AG04449 (cell line): ENCODE results near the gene NDST1.

Source experiments
- CTCF ChIA-PET: fragments of 350-600 bp; formaldehyde crosslinking; extraction: SDS; loops from one replicate; lab custom pipeline; 2021; ENCODE audit warnings: antibody characterized with exemption; lab: Yijun Ruan, JAX
- POLR2A ChIA-PET: fragments of 400-600, 350-600 bp; formaldehyde crosslinking; extraction: SDS; loops from one replicate; lab custom pipeline; 2020; ENCODE audit warnings: antibody characterized with exemption, inconsistent platforms; lab: Yijun Ruan, JAX
- DNase-seq: peaks from one replicate; pipeline ENCODE4 v3.0.0-alpha.2; 2010; ENCODE audit warnings: low read depth, low spot score
- H3K4me3 ChIP-seq: 2 replicates; pipeline ENCODE4 v1.5.1; 2011; ENCODE audit warnings: low read depth, mild to moderate bottlenecking, control low read depth, low read length
- TF ChIP-seq, protein P1 (sequence below): IDR thresholded peaks from one replicate; pipeline ENCODE4 v1.5.1; 2011; ENCODE audit warnings: mild to moderate bottlenecking, moderate library complexity, low read length, control low read depth, inconsistent platforms; ENCODE audit not compliant: insufficient read depth; ENCODE audit errors: missing control alignments

Gene NDST1

DNA sequence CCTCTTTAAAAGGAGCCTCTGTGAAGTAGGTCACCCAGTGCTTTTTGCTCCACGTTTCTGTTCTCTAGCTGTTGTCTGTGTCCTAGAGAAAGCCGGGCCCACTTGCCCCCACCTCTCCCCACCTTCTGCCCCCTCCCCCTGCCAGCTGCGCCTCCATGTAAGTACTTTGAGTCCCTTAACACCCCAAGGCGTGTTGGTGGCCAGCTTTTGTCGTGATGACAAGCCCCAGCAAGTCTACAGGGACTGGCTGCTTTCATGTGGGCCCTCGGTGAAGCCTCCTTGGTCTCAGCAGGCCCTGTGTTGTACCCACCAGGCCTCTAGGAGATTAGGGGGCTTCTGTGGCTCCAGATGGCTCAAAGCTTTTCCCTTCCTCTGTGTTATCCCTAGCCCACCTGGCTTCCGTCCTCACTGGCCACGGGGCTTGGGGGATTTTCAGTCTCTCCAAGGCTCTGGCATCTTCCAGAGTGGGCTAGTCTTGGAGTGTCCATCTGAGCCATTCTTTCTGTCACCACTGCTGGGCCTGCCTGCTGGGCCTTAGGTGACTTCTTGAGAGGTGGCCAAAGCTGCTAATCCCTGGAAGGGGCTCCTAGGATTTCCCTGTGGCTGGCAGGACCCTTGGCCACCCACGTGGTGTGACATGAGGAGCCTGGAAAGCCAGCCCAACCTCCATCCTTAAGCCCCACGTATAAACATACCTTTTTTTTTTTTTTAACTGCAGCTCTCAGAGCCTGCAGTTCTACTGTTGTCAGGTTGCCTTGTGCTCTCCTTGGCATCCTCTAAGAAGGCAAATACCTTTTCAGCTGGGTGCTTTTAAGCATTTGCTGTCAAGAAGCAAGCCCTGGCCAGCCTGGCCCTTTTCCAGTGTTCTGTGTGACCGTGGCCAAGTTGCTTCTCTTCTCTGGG, 1.1 kb upstream of the NDST1 start:
- TF ChIP-seq, protein P1, sequence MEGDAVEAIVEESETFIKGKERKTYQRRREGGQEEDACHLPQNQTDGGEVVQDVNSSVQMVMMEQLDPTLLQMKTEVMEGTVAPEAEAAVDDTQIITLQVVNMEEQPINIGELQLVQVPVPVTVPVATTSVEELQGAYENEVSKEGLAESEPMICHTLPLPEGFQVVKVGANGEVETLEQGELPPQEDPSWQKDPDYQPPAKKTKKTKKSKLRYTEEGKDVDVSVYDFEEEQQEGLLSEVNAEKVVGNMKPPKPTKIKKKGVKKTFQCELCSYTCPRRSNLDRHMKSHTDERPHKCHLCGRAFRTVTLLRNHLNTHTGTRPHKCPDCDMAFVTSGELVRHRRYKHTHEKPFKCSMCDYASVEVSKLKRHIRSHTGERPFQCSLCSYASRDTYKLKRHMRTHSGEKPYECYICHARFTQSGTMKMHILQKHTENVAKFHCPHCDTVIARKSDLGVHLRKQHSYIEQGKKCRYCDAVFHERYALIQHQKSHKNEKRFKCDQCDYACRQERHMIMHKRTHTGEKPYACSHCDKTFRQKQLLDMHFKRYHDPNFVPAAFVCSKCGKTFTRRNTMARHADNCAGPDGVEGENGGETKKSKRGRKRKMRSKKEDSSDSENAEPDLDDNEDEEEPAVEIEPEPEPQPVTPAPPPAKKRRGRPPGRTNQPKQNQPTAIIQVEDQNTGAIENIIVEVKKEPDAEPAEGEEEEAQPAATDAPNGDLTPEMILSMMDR = no peak
- ChIA-PET CTCF (interaction anchor here (0.6 to 2.7 kb wide), 4 partner anchors 9 to 47 kb away, joined by 4 to 11 read pairs (median 6); no protein-coding TSS in a partner anchor), POLR2A (interaction anchor here (0.6 to 0.7 kb wide), 3 partner anchors 9 to 57 kb away, joined by 3 to 4 read pairs (median 3); no protein-coding TSS in a partner anchor)
- no peak for DNase-seq
- H3K4me3 ChIP-seq = no peak overlapping the region

DNA sequence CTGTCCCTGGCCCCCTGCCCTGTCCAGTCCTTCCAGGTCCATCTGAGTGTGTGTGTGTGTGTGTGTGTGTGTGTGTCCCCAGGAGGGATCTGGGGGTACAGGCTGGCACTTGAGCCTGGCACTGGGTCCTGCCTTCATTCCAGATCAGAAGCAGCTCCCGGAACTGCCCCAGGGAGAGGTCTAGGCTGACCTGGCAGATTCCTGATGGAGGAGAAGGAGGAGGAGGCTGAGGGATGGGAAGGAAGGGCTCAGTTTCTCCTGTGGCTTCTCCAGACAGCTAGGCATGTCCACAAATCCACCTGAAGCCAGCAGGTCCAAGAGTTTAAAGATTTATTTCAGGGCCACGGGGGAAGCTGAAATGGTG, 328 bp downstream of the NDST1 start:
- TF ChIP-seq, protein P1 = no peak
- H3K4me3 ChIP-seq = no peak overlapping the region
- DNase-seq = no peak
- ChIA-PET CTCF (interaction anchor here (1.0 to 2.4 kb wide), 4 partner anchors 8 to 19 kb away, joined by 3 to 17 read pairs (median 4); no protein-coding TSS in a partner anchor), POLR2A (interaction anchor here (1.0 kb wide), 1 partner anchor 18 kb away, joined by 3 read pairs; no protein-coding TSS in a partner anchor)

DNA sequence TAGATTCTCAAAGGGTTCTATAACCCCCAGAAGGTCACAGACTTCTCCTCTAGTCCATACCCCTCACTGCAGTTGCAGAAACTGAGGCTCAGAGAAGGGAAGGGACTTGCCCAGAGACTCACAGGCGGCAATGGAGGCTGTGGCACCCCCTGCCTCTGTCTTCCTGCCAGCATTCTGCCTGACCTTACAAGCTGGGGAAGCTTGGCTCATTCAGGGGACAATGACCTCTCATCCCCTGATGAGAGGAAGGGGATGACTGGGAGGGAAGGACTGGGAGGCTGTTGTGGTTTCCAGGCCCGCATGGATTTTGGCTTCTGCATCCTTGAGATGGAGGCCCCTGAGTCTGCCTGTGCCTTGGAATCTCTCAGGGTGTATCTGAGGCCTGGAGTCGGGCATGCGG, 897 bp downstream of the NDST1 start:
- POLR2A ChIA-PET = interaction anchor here (1.0 kb wide), 1 partner anchor 18 kb away, joined by 3 read pairs; no protein-coding TSS in a partner anchor
- H3K4me3 ChIP-seq = no peak overlapping the region
- CTCF ChIA-PET = interaction anchor here (1.0 to 2.4 kb wide), 4 partner anchors 8 to 19 kb away, joined by 3 to 17 read pairs (median 4); no protein-coding TSS in a partner anchor

DNA sequence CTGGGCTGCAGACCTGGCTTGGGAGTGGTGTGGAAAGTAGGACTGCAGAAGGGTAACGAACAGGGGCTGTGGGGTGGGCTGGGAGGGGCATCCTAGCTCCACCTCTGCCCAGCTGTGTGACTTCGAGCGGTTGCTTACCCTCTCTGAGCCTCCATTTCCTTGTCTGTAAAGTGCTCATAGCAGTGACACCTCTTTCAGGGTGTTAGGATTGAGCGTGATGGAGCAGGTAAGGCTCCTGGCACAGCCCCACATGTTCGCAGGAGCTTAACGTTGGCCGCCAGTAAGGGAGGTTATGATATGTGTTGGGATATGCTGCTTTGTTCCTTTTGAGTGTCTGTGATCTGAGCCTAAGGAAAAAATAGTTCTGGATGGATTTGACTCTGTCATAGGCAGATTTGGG, 2.1 kb downstream of the NDST1 start:
- TF ChIP-seq, protein P1 = no peak
- ChIA-PET POLR2A (interaction anchor here (0.7 to 4.7 kb wide), 4 partner anchors 12 to 50 kb away, joined by 3 to 25 read pairs (median 8); no protein-coding TSS in a partner anchor), CTCF (interaction anchor here (1.9 to 5.2 kb wide), 3 partner anchors 10 to 35 kb away, joined by 7 to 30 read pairs (median 17); no protein-coding TSS in a partner anchor)
- H3K4me3 ChIP-seq = no peak overlapping the region
- DNase-seq = no peak

More for the DNA sequence above, 897 bp downstream of the NDST1 start:
- TF ChIP-seq, protein P1 = no peak
- DNase-seq = no peak

DNA sequence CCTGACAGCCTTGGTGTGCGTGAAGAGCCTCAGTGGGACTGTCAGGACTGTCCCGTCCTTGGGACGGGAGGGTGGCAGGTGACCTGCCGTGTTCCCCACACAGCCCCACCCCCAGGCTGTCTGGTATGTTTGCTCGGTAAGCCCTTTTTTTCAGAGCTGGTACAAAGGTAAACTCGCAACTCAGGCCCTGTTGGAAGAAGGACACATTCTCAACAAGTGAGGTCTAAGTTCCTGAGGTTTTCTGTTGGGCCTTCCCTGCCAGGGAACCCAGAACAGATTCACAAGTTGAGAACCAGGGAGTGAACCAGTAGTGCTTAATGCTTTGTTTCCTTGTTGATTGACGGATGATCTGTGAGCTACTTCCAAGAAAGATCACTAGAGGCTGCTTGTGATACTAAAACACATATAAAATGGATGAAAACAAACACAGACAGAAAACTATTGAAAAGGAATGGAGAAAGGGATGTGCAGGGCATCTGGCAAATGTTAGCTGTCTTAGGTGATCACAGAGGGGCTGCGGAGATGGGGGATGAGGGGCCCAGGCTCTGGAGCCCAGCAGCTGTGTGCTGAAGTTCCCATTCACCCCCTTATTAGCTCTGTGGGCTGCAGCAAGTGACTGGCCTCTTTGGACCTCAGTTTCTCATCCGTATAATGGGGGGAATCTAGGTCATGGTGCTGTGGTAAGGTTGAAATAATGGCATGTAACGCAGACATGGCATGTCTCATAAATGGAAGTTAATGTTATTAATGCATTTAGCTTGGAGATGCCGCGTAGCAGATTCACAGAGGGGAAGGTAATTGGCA, 2.7 kb downstream of the NDST1 start:
- TF ChIP-seq, protein P1 = no peak
- POLR2A ChIA-PET = interaction anchor here (0.7 to 4.7 kb wide), 7 partner anchors 9 to 50 kb away, joined by 3 to 25 read pairs (median 5); no protein-coding TSS in a partner anchor
- no peak for DNase-seq
- CTCF ChIA-PET = interaction anchor here (1.0 to 5.2 kb wide), 7 partner anchors 9 to 51 kb away, joined by 3 to 30 read pairs (median 4); no protein-coding TSS in a partner anchor
- no peak overlapping the region for H3K4me3 ChIP-seq
